Panc1 (cell line): ENCODE results near the gene TOP3A. TPM values are rescaled to one million over a fixed set of nuclear protein-coding genes. Genes with fewer than 3 reads are reported as not detected.

Experiments used
- ATAC-seq: fragments of 200-7000 bp; cut with Tn5 transposase; 2 replicates; pipeline ENCODE4 v1.9.1; 2020; ENCODE audit warnings: mild to moderate bottlenecking, moderate library complexity
- BruUV-seq: library from RNA; stranded (reverse); fragments of 400-500 nt; replicated peaks from 2 replicates; lab custom pipeline; 2021; lab: Mats Ljungman, UMichigan
- CTCF ChIA-PET: fragments of 300-600 bp; sonication (Branson Sonifier 250); formaldehyde crosslinking; loops from one replicate; lab custom pipeline; 2022; ENCODE audit warnings: antibody characterized with exemption; lab: Charles Lee
- POLR2A ChIA-PET: fragments of 300-600 bp; sonication (Branson Sonifier 250); formaldehyde crosslinking; loops from one replicate; lab custom pipeline; 2022; ENCODE audit warnings: antibody characterized with exemption; lab: Charles Lee
- DNase-seq: peaks from one replicate; pipeline ENCODE4 v3.0.0-alpha.2; 2010; ENCODE audit warnings: low read depth, low spot score
- H3K27ac ChIP-seq: 2 replicates; pipeline ENCODE4 v1.5.1; 2011; ENCODE audit warnings: mild to moderate bottlenecking, low read length, inconsistent platforms
- H3K27me3 ChIP-seq: fragments of 200-500 bp; sonication (Bioruptor generic); 2 replicates; pipeline ENCODE4 v1.6.0; 2014; ENCODE audit warnings: low read length, inconsistent platforms; ENCODE audit not compliant: control insufficient read depth, insufficient read depth
- H3K36me3 ChIP-seq: fragments of 200-500 bp; sonication (Bioruptor generic); 2 replicates; pipeline ENCODE4 v1.5.1; 2014; ENCODE audit warnings: inconsistent platforms, mild to moderate bottlenecking, low read length, moderate library complexity; ENCODE audit not compliant: control insufficient read depth, insufficient read depth
- H3K4me1 ChIP-seq: 2 replicates; pipeline ENCODE4 v1.5.1; 2011; ENCODE audit warnings: inconsistent platforms, mild to moderate bottlenecking, low read length, moderate library complexity; ENCODE audit not compliant: control insufficient read depth, insufficient read depth
- H3K4me3 ChIP-seq, 2 experiments: 2 replicates each; pipeline ENCODE4 v1.5.1; 2011 to 2012; ENCODE audit warnings: low read depth in 2 of 2, low read length in 2 of 2, mild to moderate bottlenecking in 2 of 2, inconsistent platforms in 1 of 2, moderate library complexity in 1 of 2
- H3K9me3 ChIP-seq: fragments of 200-500 bp; sonication (Bioruptor generic); 2 replicates; pipeline ENCODE4 v1.5.1; 2014; ENCODE audit warnings: low read depth, mild to moderate bottlenecking, inconsistent platforms, low read length, moderate library complexity; ENCODE audit not compliant: control insufficient read depth, insufficient read depth
- POLR2AphosphoS5 ChIP-seq: IDR thresholded peaks from 2 replicates; pipeline ENCODE4 v1.6.1; 2012; ENCODE audit warnings: mild to moderate bottlenecking, low read depth, low read length, moderate library complexity
- SIN3A ChIP-seq: IDR thresholded peaks from 2 replicates; pipeline ENCODE4 v1.6.1; 2012; ENCODE audit warnings: low read depth, mild to moderate bottlenecking, low read length, moderate library complexity, borderline replicate concordance; ENCODE audit not compliant: insufficient read depth
- TCF7L2 ChIP-seq: IDR thresholded peaks from 2 replicates; pipeline ENCODE4 v1.6.1; 2011; ENCODE audit warnings: mild to moderate bottlenecking, low read depth, low read length, inconsistent platforms
- in situ Hi-C: cut with HindIII; loops from 2 replicates; pipeline ENCODE4 v1.10.0; 2016; ENCODE audit warnings: low sequenced_read_pairs, low pct_unique_long_range_greater_than_20kb
- intact Hi-C: fragments of 100-400 bp; cut with micrococcal nuclease; formaldehyde crosslinking; loops from one replicate; pipeline ENCODE4 v1.10.0; 2022; ENCODE audit not compliant: unreplicated experiment
- total RNA-seq: library from RNA; stranded (reverse); gene quantifications from one replicate; pipeline ENCODE4 v1.2.1, GENCODE V29; 2021; ENCODE audit not compliant: unreplicated experiment
- TF ChIP-seq, protein P1 (sequence below), 2 experiments: IDR thresholded peaks; 2 replicates each; pipeline ENCODE4 v1.6.1; 2011 to 2012; ENCODE audit warnings: low read depth in 2 of 2, control low read depth in 1 of 2, low read length in 1 of 2, mild to moderate bottlenecking in 1 of 2, moderate library complexity in 1 of 2; ENCODE audit not compliant: insufficient read depth in 1 of 2
- TF ChIP-seq, protein P2 (sequence below): fragments of 450-650 bp; IDR thresholded peaks from 2 replicates; pipeline ENCODE4 v1.5.1; 2017; ENCODE audit warnings: mild to moderate bottlenecking

The TOP3A gene
- total RNA-seq, 1 experiment from 2014 or later = 49.3 TPM

DNA sequence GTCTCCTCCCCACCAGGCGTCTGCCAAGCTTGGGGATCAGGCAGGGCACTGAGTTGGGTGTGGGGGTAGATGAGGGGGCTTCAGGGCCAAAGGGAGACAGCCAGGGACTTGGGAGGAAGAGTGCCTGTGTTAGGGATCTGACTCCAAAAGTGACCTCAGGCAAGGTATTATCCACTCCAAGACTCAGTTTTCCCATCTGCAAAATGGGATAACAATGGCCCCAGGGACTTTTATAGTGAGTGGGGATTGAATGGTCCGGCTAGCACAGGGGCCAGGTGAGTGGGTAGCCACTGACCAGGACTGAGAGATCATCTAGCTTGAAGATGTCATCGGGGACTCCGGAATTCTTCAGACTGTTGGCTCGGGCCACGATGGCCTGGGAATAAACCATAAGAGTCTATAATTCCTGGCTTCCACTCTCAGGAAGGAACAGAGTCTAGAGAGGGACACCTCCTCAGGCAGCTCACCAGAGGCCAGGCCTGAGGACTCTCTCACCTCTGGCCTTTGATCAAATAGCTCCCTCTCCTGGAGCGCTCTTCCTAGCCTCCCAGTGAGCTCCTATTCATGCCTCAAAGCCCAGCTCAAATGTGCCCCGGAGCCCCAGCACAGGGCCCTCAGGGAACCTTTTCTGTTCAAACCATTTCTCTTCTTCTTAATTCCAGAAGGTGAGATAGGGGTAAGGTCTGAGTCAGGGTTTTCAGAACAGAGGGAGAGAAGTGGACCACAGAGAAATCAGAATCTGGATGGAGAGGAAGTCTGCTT lies 59.7 kb downstream of the TOP3A start:
- DNase-seq (no peak), ATAC-seq (no peak)
- H3K27ac ChIP-seq = no peak overlapping the region
- ChIA-PET POLR2A (no interaction called here), CTCF (no interaction called here)
- no peaks in the 10 kb centered on the region for H3K27me3 ChIP-seq
- H3K4me1 ChIP-seq = peaks cover 9% of the 10 kb centered on the region
- in situ Hi-C loops (no loop called here), intact Hi-C loops (no loop called here)
- no peaks in the 10 kb centered on the region for H3K9me3 ChIP-seq
- TF ChIP-seq POLR2AphosphoS5 = no peak
- TF ChIP-seq SIN3A = no peak
- TF ChIP-seq, protein P1, sequence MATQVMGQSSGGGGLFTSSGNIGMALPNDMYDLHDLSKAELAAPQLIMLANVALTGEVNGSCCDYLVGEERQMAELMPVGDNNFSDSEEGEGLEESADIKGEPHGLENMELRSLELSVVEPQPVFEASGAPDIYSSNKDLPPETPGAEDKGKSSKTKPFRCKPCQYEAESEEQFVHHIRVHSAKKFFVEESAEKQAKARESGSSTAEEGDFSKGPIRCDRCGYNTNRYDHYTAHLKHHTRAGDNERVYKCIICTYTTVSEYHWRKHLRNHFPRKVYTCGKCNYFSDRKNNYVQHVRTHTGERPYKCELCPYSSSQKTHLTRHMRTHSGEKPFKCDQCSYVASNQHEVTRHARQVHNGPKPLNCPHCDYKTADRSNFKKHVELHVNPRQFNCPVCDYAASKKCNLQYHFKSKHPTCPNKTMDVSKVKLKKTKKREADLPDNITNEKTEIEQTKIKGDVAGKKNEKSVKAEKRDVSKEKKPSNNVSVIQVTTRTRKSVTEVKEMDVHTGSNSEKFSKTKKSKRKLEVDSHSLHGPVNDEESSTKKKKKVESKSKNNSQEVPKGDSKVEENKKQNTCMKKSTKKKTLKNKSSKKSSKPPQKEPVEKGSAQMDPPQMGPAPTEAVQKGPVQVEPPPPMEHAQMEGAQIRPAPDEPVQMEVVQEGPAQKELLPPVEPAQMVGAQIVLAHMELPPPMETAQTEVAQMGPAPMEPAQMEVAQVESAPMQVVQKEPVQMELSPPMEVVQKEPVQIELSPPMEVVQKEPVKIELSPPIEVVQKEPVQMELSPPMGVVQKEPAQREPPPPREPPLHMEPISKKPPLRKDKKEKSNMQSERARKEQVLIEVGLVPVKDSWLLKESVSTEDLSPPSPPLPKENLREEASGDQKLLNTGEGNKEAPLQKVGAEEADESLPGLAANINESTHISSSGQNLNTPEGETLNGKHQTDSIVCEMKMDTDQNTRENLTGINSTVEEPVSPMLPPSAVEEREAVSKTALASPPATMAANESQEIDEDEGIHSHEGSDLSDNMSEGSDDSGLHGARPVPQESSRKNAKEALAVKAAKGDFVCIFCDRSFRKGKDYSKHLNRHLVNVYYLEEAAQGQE (IDR thresholded peaks at IDR 0.05; ENCODE audit: insufficient read depth in 1 of 2, low read depth in 2 of 2, low read length in 1 of 2) = no peak
- TF ChIP-seq, protein P2, sequence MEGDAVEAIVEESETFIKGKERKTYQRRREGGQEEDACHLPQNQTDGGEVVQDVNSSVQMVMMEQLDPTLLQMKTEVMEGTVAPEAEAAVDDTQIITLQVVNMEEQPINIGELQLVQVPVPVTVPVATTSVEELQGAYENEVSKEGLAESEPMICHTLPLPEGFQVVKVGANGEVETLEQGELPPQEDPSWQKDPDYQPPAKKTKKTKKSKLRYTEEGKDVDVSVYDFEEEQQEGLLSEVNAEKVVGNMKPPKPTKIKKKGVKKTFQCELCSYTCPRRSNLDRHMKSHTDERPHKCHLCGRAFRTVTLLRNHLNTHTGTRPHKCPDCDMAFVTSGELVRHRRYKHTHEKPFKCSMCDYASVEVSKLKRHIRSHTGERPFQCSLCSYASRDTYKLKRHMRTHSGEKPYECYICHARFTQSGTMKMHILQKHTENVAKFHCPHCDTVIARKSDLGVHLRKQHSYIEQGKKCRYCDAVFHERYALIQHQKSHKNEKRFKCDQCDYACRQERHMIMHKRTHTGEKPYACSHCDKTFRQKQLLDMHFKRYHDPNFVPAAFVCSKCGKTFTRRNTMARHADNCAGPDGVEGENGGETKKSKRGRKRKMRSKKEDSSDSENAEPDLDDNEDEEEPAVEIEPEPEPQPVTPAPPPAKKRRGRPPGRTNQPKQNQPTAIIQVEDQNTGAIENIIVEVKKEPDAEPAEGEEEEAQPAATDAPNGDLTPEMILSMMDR = no peak; the same call in 1 of the 2 replicates
- no peak for TF ChIP-seq TCF7L2
- no peaks in the 10 kb centered on the region; the same call in 1 of the 2 replicates for H3K36me3 ChIP-seq
- BruUV-seq = no TSS peak
- H3K4me3 ChIP-seq = no peak overlapping the region

DNA sequence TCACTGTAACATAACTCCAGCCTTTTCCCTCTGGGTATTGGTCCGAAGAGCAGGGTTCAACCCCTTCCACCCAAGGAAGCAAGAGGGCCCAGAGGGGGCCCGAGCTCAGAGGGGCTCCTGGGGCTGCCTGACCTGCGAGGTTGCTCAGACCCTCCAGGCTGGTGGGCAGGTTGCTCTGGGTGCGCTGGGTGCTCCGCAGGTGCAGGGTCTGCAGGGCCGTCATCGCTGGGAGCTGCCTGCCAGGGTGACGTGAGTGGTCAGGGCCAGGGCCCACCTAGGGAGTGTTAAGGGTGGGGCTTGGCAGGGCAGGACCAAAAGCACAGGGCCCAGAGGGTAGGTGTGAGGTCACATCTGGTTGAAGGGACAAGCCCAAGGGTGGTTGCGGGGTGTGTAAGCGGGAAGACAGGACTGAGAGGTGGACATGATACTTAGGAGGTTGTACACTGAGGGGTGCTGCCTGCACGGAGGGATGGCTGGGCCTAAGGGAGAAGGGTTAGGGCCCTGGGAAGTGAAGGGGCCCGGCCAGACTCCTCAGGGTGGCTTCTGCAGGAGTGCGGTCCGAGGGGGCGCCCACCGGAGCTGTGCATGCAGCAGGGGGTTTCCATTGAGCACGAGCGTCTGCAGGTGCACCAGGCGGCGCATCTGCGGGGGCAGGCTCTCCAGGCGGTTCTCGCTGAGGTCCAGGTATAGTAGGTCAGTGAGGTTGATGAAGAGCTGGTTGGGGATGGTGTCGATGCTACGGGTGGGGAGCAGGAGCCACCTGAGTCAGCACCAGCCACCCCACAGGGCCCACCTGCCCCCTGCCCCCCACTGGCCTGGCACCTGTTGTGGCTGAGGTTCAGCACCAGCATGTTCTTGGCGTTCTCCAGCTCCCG lies 60.6 kb downstream of the TOP3A start:
- TF ChIP-seq POLR2AphosphoS5 = no peak
- TF ChIP-seq SIN3A = no peak
- TF ChIP-seq, protein P1 (IDR thresholded peaks at IDR 0.05; ENCODE audit: insufficient read depth in 1 of 2, low read depth in 2 of 2, low read length in 1 of 2) = no peak
- no peak for TF ChIP-seq TCF7L2
- TF ChIP-seq, protein P2 = no peak
- no peaks in the 10 kb centered on the region for H3K27me3 ChIP-seq
- in situ Hi-C loops (no loop called here), intact Hi-C loops (no loop called here)
- no peaks in the 10 kb centered on the region for H3K9me3 ChIP-seq
- no peaks in the 10 kb centered on the region; the same call in 1 of the 2 replicates for H3K36me3 ChIP-seq
- BruUV-seq = no TSS peak
- ChIA-PET CTCF (no interaction called here), POLR2A (no interaction called here)
- no peak overlapping the region for H3K4me3 ChIP-seq
- DNase-seq (no peak), ATAC-seq (no peak)
- H3K27ac ChIP-seq = no peak overlapping the region
- peaks cover 6% of the 10 kb centered on the region; the same call in 1 of the 2 replicates for H3K4me1 ChIP-seq
